HepG2 (cell line): Measurements from ENCODE around the gene HOXA7. TPM values are rescaled to one million over a fixed set of nuclear protein-coding genes. Genes with fewer than 3 reads are reported as not detected.

Experiments used
- ETV6 ChIP-seq: sonication (generic); formaldehyde crosslinking; conservative IDR thresholded peaks from 2 replicates; pipeline ENCODE4 v1.4.0; 2020; ENCODE audit warnings: missing genetic modification reagents
- IRX3 ChIP-seq: sonication (generic); formaldehyde crosslinking; IDR thresholded peaks from 2 replicates; pipeline ENCODE4 v1.8.1; 2023; ENCODE audit warnings: mild to moderate bottlenecking, low read depth, missing genetic modification reagents, borderline replicate concordance
- POLR2G ChIP-seq: fragments of 200-400 bp; formaldehyde crosslinking; IDR thresholded peaks from 2 replicates; pipeline ENCODE4 v1.6.1; 2018; ENCODE audit warnings: mild to moderate bottlenecking, low read depth, low read length, moderate library complexity
- PPARG ChIP-seq: conservative IDR thresholded peaks from 2 replicates; pipeline ENCODE4 v1.6.1; 2016; ENCODE audit warnings: missing biosample characterization, missing genetic modification reagents
- REXO4 ChIP-seq: sonication (generic); formaldehyde crosslinking; IDR thresholded peaks from 2 replicates; pipeline ENCODE4 v1.8.0; 2022; ENCODE audit warnings: missing genetic modification reagents, mild to moderate bottlenecking, borderline replicate concordance
- SAP130 ChIP-seq: IDR thresholded peaks from 2 replicates; pipeline ENCODE4 v1.6.1; 2016; ENCODE audit warnings: low read depth
- TOE1 ChIP-seq: sonication (generic); formaldehyde crosslinking; IDR thresholded peaks from 2 replicates; pipeline ENCODE4 v1.4.0; 2020; ENCODE audit warnings: mild to moderate bottlenecking, missing genetic modification reagents
- ZNF766 ChIP-seq: sonication (generic); formaldehyde crosslinking; IDR thresholded peaks from 2 replicates; pipeline ENCODE4 v1.5.0; 2020; ENCODE audit warnings: missing genetic modification reagents, borderline replicate concordance
- polyA plus RNA-seq, 8 experiments: library from polyadenylated mRNA; depleted of rRNA in 3 of 8; stranded (reverse) in 7 of 8; unstranded in 1 of 8; fragments of >200 nt; fragmentation: Illumina TruSeq in 4 of 8; extraction: Trizol in 4 of 8; gene quantifications; 2 replicates each; pipeline versions ENCODE4 v1.2.1 to v1.2.3, GENCODE V29; 2011 to 2016; ENCODE audit warnings: low read depth in 4 of 8, missing spikeins in 1 of 8, mixed read lengths in 1 of 8; ENCODE audit not compliant: insufficient read depth in 1 of 8
- total RNA-seq, 5 experiments: library from RNA; depleted of rRNA; stranded (reverse); fragments of >200 nt; fragmentation: Illumina TruSeq; extraction: Trizol; gene quantifications; 2 replicates each; pipeline ENCODE4 v1.2.3, GENCODE V29; 2016; ENCODE audit warnings: low read depth in 1 of 5
- TF ChIP-seq, protein P1 (sequence below), 2 experiments: fragments of 450-650 bp in 1 of 2; sonication (generic) in 1 of 2; formaldehyde crosslinking in 1 of 2; IDR thresholded peaks; 2 replicates each; pipeline versions ENCODE4 v1.6.1 to v1.8.0; 2016 to 2022; ENCODE audit warnings: antibody characterized with exemption in 1 of 2, mild to moderate bottlenecking in 1 of 2, missing genetic modification reagents in 1 of 2
- TF ChIP-seq, protein P2 (sequence below): sonication (generic); formaldehyde crosslinking; IDR thresholded peaks from 2 replicates; pipeline ENCODE4 v1.4.0; 2020; ENCODE audit warnings: missing genetic modification reagents

HOXA7 gene
- total and polyA plus RNA-seq, 2 of the 13 experiments (the other 11 are each of a cell fraction or from before 2014, with no cell fraction given) = 0.05 TPM; not detected in 1

DNA sequence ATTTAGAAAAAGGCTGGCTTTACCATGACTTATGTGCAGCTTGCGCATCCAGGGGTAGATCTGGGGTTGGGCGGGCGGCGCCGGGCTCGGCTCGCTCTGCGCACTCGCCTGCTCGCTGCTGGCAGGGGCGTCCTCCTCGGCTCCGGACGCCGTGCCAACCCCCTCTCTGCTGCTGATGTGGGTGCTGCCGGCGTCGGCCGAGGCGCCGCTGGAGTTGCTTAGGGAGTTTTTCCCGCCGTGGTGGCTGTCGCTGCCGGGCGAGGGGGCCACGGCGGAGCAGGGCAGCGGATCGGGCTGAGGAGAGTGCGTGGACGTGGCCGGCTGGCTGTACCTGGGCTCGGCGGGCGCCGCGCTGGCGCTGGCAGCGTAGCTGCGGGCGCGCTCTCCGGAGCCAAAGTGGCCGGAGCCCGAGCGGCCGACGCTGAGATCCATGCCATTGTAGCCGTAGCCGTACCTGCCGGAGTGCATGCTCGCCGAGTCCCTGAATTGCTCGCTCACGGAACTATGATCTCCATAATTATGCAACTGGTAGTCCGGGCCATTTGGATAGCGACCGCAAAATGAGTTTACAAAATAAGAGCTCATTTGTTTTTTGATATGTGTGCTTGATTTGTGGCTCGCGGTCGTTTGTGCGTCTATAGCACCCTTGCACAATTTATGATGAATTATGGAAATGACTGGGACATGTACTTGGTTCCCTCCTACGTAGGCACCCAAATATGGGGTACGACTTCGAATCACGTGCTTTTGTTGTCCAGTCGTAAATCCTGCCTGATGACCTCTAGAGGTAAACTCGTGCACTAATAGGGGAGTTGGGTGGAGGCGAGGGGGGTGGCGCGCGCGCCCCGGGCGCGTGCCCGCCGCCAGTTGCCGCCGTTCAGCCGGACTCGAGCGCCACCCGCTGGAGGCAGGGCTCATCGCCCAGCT, 13.2 kb downstream of the HOXA7 start, which contains the start of gene HOXA5 (continued):
- TF ChIP-seq, protein P1, sequence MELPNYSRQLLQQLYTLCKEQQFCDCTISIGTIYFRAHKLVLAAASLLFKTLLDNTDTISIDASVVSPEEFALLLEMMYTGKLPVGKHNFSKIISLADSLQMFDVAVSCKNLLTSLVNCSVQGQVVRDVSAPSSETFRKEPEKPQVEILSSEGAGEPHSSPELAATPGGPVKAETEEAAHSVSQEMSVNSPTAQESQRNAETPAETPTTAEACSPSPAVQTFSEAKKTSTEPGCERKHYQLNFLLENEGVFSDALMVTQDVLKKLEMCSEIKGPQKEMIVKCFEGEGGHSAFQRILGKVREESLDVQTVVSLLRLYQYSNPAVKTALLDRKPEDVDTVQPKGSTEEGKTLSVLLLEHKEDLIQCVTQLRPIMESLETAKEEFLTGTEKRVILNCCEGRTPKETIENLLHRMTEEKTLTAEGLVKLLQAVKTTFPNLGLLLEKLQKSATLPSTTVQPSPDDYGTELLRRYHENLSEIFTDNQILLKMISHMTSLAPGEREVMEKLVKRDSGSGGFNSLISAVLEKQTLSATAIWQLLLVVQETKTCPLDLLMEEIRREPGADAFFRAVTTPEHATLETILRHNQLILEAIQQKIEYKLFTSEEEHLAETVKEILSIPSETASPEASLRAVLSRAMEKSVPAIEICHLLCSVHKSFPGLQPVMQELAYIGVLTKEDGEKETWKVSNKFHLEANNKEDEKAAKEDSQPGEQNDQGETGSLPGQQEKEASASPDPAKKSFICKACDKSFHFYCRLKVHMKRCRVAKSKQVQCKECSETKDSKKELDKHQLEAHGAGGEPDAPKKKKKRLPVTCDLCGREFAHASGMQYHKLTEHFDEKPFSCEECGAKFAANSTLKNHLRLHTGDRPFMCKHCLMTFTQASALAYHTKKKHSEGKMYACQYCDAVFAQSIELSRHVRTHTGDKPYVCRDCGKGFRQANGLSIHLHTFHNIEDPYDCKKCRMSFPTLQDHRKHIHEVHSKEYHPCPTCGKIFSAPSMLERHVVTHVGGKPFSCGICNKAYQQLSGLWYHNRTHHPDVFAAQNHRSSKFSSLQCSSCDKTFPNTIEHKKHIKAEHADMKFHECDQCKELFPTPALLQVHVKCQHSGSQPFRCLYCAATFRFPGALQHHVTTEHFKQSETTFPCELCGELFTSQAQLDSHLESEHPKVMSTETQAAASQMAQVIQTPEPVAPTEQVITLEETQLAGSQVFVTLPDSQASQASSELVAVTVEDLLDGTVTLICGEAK (IDR thresholded peaks at IDR 0.05) = no peak
- TF ChIP-seq, protein P1 (CRISPR knock-in tag; IDR thresholded peaks at IDR 0.05) = no peak
- no peak for TF ChIP-seq IRX3 (CRISPR knock-in tag)
- TF ChIP-seq SAP130 (CRISPR knock-in tag) = peak; percentile 58
- no peak for TF ChIP-seq ZNF766 (CRISPR knock-in tag)
- no peak for TF ChIP-seq PPARG (CRISPR knock-in tag)
- TF ChIP-seq TOE1 (CRISPR knock-in tag) = no peak
- no peak for TF ChIP-seq ETV6 (CRISPR knock-in tag)
- TF ChIP-seq, protein P2, sequence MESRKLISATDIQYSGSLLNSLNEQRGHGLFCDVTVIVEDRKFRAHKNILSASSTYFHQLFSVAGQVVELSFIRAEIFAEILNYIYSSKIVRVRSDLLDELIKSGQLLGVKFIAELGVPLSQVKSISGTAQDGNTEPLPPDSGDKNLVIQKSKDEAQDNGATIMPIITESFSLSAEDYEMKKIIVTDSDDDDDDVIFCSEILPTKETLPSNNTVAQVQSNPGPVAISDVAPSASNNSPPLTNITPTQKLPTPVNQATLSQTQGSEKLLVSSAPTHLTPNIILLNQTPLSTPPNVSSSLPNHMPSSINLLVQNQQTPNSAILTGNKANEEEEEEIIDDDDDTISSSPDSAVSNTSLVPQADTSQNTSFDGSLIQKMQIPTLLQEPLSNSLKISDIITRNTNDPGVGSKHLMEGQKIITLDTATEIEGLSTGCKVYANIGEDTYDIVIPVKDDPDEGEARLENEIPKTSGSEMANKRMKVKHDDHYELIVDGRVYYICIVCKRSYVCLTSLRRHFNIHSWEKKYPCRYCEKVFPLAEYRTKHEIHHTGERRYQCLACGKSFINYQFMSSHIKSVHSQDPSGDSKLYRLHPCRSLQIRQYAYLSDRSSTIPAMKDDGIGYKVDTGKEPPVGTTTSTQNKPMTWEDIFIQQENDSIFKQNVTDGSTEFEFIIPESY (CRISPR knock-in tag) = peak; percentile 42; the same call in 1 of the 2 replicates
- no peak for TF ChIP-seq REXO4 (CRISPR knock-in tag)
- TF ChIP-seq POLR2G = peak; percentile 55; the same call in 1 of the 2 replicates
